NCI-H1436 treated with DMSO at 0.1 percent for 48 hours (cell line): ENCODE results near the gene APMAP.

Experiments
- DNase-seq: peaks from one replicate; lab custom pipeline; 2025; lab: John Stamatoyannopoulos, UW

APMAP gene

GRCh38 chr20:24992487-24993205 is at the start of gene APMAP:
APMAP (minus strand) TSS chr20:24992751; CDS start chr20:24992688, 63 bp downstream.
- DNase-seq: peak; percentile 58

- no peak for DNase-seq
These were observed 49.4 kb upstream of the APMAP start for GRCh38 chr20:25041813-25042530.

GRCh38 chr20:25040438-25040831 is 47.9 kb upstream of the APMAP start:
- DNase-seq: no peak

GRCh38 chr20:25039697-25040437 is 47.3 kb upstream of the APMAP start:
- DNase-seq: no peak

GRCh38 chr20:25038591-25039015 is 46.1 kb upstream of the APMAP start:
- no peak for DNase-seq

- DNase-seq: no peak
These were observed 45.5 kb upstream of the APMAP start for GRCh38 chr20:25038103-25038410.

- no peak for DNase-seq
These were observed 44.9 kb upstream of the APMAP start for GRCh38 chr20:25037288-25038102.

GRCh38 chr20:25036331-25036936 is 43.9 kb upstream of the APMAP start:
- DNase-seq: no peak

GRCh38 chr20:25035921-25036320 is 43.4 kb upstream of the APMAP start:
- DNase-seq: no peak

GRCh38 chr20:25033924-25034300 is 41.4 kb upstream of the APMAP start:
- no peak for DNase-seq

GRCh38 chr20:25033265-25033923 is 40.8 kb upstream of the APMAP start:
- DNase-seq: no peak

- DNase-seq: no peak
These were observed 40.1 kb upstream of the APMAP start for GRCh38 chr20:25032478-25033264.

GRCh38 chr20:25032065-25032477 is 39.5 kb upstream of the APMAP start:
- no peak for DNase-seq

- DNase-seq: no peak
These were observed 38.7 kb upstream of the APMAP start for GRCh38 chr20:25031241-25031640.

- no peak for DNase-seq
These were observed 38.2 kb upstream of the APMAP start for GRCh38 chr20:25030649-25031207.

GRCh38 chr20:25030007-25030648 is 37.6 kb upstream of the APMAP start:
- DNase-seq: no peak

- DNase-seq: no peak
These were observed 33.5 kb upstream of the APMAP start for GRCh38 chr20:25025986-25026605.

GRCh38 chr20:25025091-25025861 is 32.7 kb upstream of the APMAP start:
- no peak for DNase-seq
